Measurements from ENCODE around the gene CTDSPL2.

The CTDSPL2 gene

GRCh38 chr15:44485880-44486279, 58.5 kb downstream of the CTDSPL2 start:
- H3K27ac ChIP-seq: no peak overlapping the region
- no peak for TF ChIP-seq CTCF (conservative IDR thresholded peaks at IDR 0.05)
- no peak for TF ChIP-seq ZFX (IDR thresholded peaks at IDR 0.05)

GRCh38 chr15:44489464-44489863, 62.0 kb downstream of the CTDSPL2 start:
- no peak overlapping the region for H3K27ac ChIP-seq
- TF ChIP-seq ZFX (IDR thresholded peaks at IDR 0.05) (no peak), CTCF (conservative IDR thresholded peaks at IDR 0.05) (no peak)

- TF ChIP-seq ZFX (IDR thresholded peaks at IDR 0.05): no peak
- no peak for TF ChIP-seq CTCF (conservative IDR thresholded peaks at IDR 0.05)
- no peak overlapping the region for H3K27ac ChIP-seq
Observed at GRCh38 chr15:44490622-44491021, 63.2 kb downstream of the CTDSPL2 start.

GRCh38 chr15:44492040-44492439, 64.6 kb downstream of the CTDSPL2 start:
- no peak overlapping the region for H3K27ac ChIP-seq
- TF ChIP-seq CTCF (conservative IDR thresholded peaks at IDR 0.05) (no peak), ZFX (IDR thresholded peaks at IDR 0.05) (no peak)

GRCh38 chr15:44492672-44493071, 65.2 kb downstream of the CTDSPL2 start:
- TF ChIP-seq CTCF (conservative IDR thresholded peaks at IDR 0.05) (no peak), ZFX (IDR thresholded peaks at IDR 0.05) (no peak)
- H3K27ac ChIP-seq: no peak overlapping the region

GRCh38 chr15:44495562-44495961, 68.1 kb downstream of the CTDSPL2 start:
- H3K27ac ChIP-seq: no peak overlapping the region
- TF ChIP-seq CTCF (conservative IDR thresholded peaks at IDR 0.05) (no peak), ZFX (IDR thresholded peaks at IDR 0.05) (no peak)

- TF ChIP-seq CTCF (conservative IDR thresholded peaks at IDR 0.05) (no peak), ZFX (IDR thresholded peaks at IDR 0.05) (no peak)
- no peak overlapping the region for H3K27ac ChIP-seq
Observed at GRCh38 chr15:44500555-44500954, 73.1 kb downstream of the CTDSPL2 start.

Measured in C4-2B (cell line).